ENCODE results near the gene GLDN.

GLDN gene

DNA sequence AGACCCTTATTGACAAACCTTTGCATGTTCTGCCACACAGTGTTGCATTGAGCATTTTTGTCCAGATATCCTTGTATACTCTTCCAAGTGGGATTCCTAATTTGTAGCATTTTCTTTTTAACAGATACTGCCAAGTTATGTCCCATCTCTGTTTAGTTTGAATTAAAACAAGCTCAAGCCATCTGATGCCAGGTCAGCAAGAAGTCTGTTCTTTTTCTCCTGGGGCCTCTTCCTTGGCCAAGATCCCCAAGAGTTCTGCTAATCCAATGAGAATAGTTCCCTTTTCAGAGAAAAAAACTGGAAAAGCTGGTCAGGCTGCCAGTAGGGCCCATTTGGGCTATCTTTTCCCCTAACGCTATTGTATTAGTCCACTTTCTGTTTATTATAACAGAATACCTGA lies 29.8 kb downstream of the GLDN start:
- TF ChIP-seq, protein P1, sequence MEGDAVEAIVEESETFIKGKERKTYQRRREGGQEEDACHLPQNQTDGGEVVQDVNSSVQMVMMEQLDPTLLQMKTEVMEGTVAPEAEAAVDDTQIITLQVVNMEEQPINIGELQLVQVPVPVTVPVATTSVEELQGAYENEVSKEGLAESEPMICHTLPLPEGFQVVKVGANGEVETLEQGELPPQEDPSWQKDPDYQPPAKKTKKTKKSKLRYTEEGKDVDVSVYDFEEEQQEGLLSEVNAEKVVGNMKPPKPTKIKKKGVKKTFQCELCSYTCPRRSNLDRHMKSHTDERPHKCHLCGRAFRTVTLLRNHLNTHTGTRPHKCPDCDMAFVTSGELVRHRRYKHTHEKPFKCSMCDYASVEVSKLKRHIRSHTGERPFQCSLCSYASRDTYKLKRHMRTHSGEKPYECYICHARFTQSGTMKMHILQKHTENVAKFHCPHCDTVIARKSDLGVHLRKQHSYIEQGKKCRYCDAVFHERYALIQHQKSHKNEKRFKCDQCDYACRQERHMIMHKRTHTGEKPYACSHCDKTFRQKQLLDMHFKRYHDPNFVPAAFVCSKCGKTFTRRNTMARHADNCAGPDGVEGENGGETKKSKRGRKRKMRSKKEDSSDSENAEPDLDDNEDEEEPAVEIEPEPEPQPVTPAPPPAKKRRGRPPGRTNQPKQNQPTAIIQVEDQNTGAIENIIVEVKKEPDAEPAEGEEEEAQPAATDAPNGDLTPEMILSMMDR (IDR thresholded peaks at IDR 0.05) = no peak
- Histone ChIP-seq H3K9ac (no peak overlapping the region), H3K4me1 (no peaks in the 10 kb centered on the region), H3K4me3 (ENCODE audit: low read depth, low read length) (no peak overlapping the region), H3K27me3 (ENCODE audit: control insufficient read depth, insufficient read depth, low read length) (no peaks in the 10 kb centered on the region), H3K27ac (no peak overlapping the region), H3K9me3 (ENCODE audit: control insufficient read depth, low read length) (no peaks in the 10 kb centered on the region), H3K36me3 (ENCODE audit: control insufficient read depth, insufficient read depth, low read length) (no peaks in the 10 kb centered on the region), H3K4me2 (ENCODE audit: low read length) (no peak overlapping the region), H3K79me2 (no peaks in the 10 kb centered on the region), H2AFZ (no peak overlapping the region)

DNA sequence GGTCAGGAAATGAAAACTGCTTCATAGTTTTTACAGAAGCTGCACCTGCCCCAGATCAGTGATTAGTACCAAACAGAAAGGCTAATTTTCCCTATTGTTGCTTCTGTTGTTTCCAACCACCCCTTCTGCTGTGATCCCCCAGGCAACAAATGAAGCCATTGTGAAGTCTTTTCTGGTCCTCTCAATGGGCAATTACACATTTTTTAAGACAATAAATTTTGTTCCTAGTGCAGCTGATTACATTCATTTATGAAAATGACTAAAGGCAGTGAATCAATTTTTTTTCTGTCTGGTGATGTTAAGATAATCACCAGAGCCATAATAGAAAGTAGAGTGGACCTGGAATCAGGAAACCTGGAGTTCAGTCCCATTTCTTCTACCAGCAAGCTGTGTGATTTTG lies 32.7 kb downstream of the GLDN start:
- Histone ChIP-seq H3K4me1 (no peaks in the 10 kb centered on the region), H3K27me3 (ENCODE audit: control insufficient read depth, insufficient read depth, low read length) (no peaks in the 10 kb centered on the region), H3K4me3 (ENCODE audit: low read depth, low read length) (no peak overlapping the region), H3K9me3 (ENCODE audit: control insufficient read depth, low read length) (no peaks in the 10 kb centered on the region), H3K4me2 (ENCODE audit: low read length) (no peak overlapping the region), H3K27ac (no peak overlapping the region), H3K9ac (no peak overlapping the region), H2AFZ (no peak overlapping the region), H3K36me3 (ENCODE audit: control insufficient read depth, insufficient read depth, low read length) (no peaks in the 10 kb centered on the region), H3K79me2 (no peaks in the 10 kb centered on the region)
- TF ChIP-seq, protein P1 (IDR thresholded peaks at IDR 0.05) = no peak

DNA sequence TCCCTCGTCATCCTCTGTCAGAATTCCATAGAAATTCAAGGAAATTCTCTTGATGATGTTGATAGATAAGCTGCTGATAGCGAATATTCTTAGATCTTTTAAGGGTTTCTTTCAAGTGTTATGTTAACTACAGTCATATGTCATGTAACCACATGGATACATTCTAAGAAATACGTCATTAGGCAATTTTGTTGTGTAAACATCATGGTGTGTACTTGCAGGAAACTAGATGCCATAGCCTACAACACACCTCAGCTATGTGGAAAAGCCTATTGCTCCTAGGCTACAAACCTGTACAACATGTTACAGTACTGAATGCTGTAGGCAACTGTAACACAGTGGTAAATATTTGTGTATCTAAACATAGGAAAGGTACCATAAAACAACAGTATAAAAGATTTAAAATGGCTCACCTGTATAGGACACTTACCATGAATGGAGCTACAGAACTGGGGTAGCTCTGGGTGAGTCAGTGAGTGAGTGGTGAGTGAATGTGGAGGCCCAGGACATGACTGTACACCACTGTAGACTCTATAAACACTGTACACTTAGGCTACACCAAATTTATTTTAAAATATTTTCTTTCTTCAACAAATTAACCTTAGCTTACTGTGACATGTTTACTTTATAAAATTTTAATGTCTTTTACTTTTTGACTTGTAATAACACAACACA lies 34.6 kb downstream of the GLDN start:
- no peaks in the 10 kb centered on the region for H3K27me3 ChIP-seq (ENCODE audit: control insufficient read depth, insufficient read depth, low read length)
- no peak overlapping the region for H3K9ac ChIP-seq
- no peak overlapping the region for H3K27ac ChIP-seq
- TF ChIP-seq, protein P1 (IDR thresholded peaks at IDR 0.05) = no peak
- H3K36me3 ChIP-seq (ENCODE audit: control insufficient read depth, insufficient read depth, low read length) = no peaks in the 10 kb centered on the region
- no peaks in the 10 kb centered on the region for H3K4me1 ChIP-seq
- H3K4me3 ChIP-seq (ENCODE audit: low read depth, low read length) = no peak overlapping the region
- H3K79me2 ChIP-seq = no peaks in the 10 kb centered on the region
- no peak overlapping the region for H3K4me2 ChIP-seq (ENCODE audit: low read length)
- no peaks in the 10 kb centered on the region for H3K9me3 ChIP-seq (ENCODE audit: control insufficient read depth, low read length)
- no peak overlapping the region for H2AFZ ChIP-seq

- TF ChIP-seq, protein P1 (IDR thresholded peaks at IDR 0.05) = no peak
- no peak overlapping the region for H2AFZ ChIP-seq
- H3K9ac ChIP-seq = no peak overlapping the region
- no peaks in the 10 kb centered on the region for H3K79me2 ChIP-seq
- no peak overlapping the region for H3K4me3 ChIP-seq (ENCODE audit: low read depth, low read length)
- no peaks in the 10 kb centered on the region for H3K36me3 ChIP-seq (ENCODE audit: control insufficient read depth, insufficient read depth, low read length)
- H3K4me2 ChIP-seq (ENCODE audit: low read length) = no peak overlapping the region
- H3K27ac ChIP-seq = no peak overlapping the region
- no peaks in the 10 kb centered on the region for H3K4me1 ChIP-seq
- no peaks in the 10 kb centered on the region for H3K27me3 ChIP-seq (ENCODE audit: control insufficient read depth, insufficient read depth, low read length)
- H3K9me3 ChIP-seq (ENCODE audit: control insufficient read depth, low read length) = no peaks in the 10 kb centered on the region
Observed at GRCh38 chr15:51377038-51377786, 35.8 kb downstream of the GLDN start.

All from parathyroid adenoma (tissue), 2 donors.